Kidney (tissue), 14 donors: ENCODE data around the gene LRRC75A. TPM values are rescaled to one million over a fixed set of nuclear protein-coding genes. Genes with fewer than 3 reads are reported as not detected.

Experiments used
- DNase-seq, 5 donors: peaks; one replicate each; pipeline ENCODE4 v3.0.0-alpha.2; 2013 to 2020
- FAIRE-seq: peaks from 2 replicates; lab custom pipeline; 2012; peaks lifted over from hg19 to GRCh38; lab: Jason Lieb, UNC
- H3K27ac ChIP-seq, 2 donors: one replicate each; pipeline ENCODE4 v1.7.0; 2013; ENCODE audit warnings: low read depth in 2 of 2, low read length in 2 of 2, inconsistent platforms in 1 of 2
- H3K27me3 ChIP-seq: one replicate; pipeline ENCODE4 v1.7.1; 2013; ENCODE audit warnings: low read length, inconsistent platforms; ENCODE audit not compliant: control insufficient read depth, insufficient read depth
- H3K36me3 ChIP-seq, 3 donors: one replicate each; pipeline versions ENCODE4 v1.7.0 to v1.7.1; 2013; ENCODE audit warnings: low read length in 3 of 3, control low read depth in 1 of 3, inconsistent platforms in 1 of 3; ENCODE audit not compliant: insufficient read depth in 3 of 3, control insufficient read depth in 2 of 3
- H3K4me1 ChIP-seq, 3 donors: one replicate each; pipeline versions ENCODE4 v1.7.0 to v1.7.1; 2013; ENCODE audit warnings: low read length in 3 of 3, inconsistent platforms in 1 of 3, low read depth in 1 of 3; ENCODE audit not compliant: control insufficient read depth in 2 of 3, insufficient read depth in 2 of 3
- H3K4me3 ChIP-seq, 3 donors: one replicate each; pipeline versions ENCODE4 v1.7.0 to v1.8.1; 2013; ENCODE audit warnings: low read length in 3 of 3, control low read depth in 1 of 3, inconsistent platforms in 1 of 3
- H3K9ac ChIP-seq, 3 donors: one replicate each; pipeline versions ENCODE4 v1.7.0 to v1.7.1; 2013; ENCODE audit warnings: low read length in 3 of 3, control low read depth in 1 of 3, inconsistent platforms in 1 of 3
- H3K9me3 ChIP-seq, 3 donors: one replicate each; pipeline versions ENCODE4 v1.7.0 to v1.7.1; 2013; ENCODE audit warnings: low read length in 3 of 3, control low read depth in 1 of 3, inconsistent platforms in 1 of 3; ENCODE audit not compliant: control insufficient read depth in 2 of 3, insufficient read depth in 1 of 3
- intact Hi-C: fragments of 100-400 bp; cut with DNase I; formaldehyde crosslinking; loops from one replicate; pipeline ENCODE4 v1.11.1; 2022
- polyA plus RNA-seq: library from polyadenylated mRNA; stranded (reverse); fragments of 350-450 nt; fragmentation: Illumina TruSeq; extraction: RNeasy Lipid Tissue Mini Kit (QIAGEN cat#74804); gene quantifications from one replicate; pipeline ENCODE4 v1.2.3, GENCODE V29; 2014; ENCODE audit warnings: low read depth, low replicate concordance; ENCODE audit not compliant: insufficient read depth
- total RNA-seq: library from RNA; stranded (reverse); fragmentation: NEBNext Ultra II Directional; extraction: Animal tissue kit (Norgen Biotek cat#: 25700); gene quantifications from one replicate; pipeline ENCODE4 v1.2.1, GENCODE V29; 2021
- TF ChIP-seq, protein P1 (sequence below): IDR thresholded peaks from 3 replicates; pipeline ENCODE4 v1.5.1; 2012; ENCODE audit warnings: mild to moderate bottlenecking, moderate library complexity, borderline replicate concordance; ENCODE audit not compliant: insufficient read depth; ENCODE audit errors: extremely low read depth
- donor health status: control.
- donor health status: control.
- donor health status: control.
- donor health status: control.
- donor health status: control.
- donor health status: DM: yes; HTN: yes; CAD: no.
- donor health status: Normal renal cell carcinoma (clear cell type).

Gene LRRC75A
- total and polyA plus RNA-seq, 2 donors from 2014 or later: 2.5 to 2.6 TPM

DNA sequence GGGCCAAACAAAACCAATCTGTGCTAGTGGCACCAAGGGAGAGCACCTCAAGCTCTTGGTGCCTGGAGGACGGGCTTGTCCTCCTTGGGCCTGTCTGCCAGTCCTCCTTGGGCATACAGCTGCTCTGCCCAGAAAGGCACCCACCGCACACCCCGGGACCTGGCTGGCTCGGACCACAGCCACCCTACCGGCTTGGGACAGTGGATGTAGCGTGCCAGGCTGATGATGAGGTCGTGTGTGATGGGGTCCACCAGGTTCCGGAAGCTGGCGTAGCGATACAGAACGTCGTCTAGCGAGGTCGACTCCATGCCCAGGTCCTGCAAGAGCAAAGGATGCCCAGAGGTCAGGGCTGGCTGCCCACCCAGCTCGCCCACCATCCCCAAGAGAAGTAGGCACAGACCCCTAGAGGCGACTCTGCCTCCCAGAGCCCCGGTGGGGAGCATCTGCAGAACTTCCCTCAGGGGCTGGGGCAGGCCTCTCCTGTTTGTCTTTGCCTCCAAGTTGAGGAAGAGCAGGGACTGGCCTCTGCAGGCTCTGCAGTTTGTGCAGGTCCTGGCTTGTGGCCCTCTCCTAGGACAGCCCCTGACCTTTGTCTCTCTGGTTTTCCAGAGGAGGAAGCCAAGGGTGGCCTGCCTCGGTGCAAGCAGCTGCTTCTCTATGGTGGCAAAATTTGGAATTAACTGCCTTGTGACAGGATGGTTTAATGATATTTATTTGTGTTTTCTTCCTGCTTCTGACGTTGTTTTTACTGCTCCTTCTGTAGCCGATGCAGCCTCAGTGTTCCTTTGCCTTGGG lies 29.7 kb downstream of the LRRC75A start:
- FAIRE-seq: no peak
- H3K9ac ChIP-seq: no peak overlapping the region
- H3K4me1 ChIP-seq: peaks cover 0 to 11% (median 0%) of the 10 kb centered on the region in 3 donors
- H3K36me3 ChIP-seq: no peaks in the 10 kb centered on the region
- H3K9me3 ChIP-seq: no peaks in the 10 kb centered on the region
- TF ChIP-seq, protein P1, sequence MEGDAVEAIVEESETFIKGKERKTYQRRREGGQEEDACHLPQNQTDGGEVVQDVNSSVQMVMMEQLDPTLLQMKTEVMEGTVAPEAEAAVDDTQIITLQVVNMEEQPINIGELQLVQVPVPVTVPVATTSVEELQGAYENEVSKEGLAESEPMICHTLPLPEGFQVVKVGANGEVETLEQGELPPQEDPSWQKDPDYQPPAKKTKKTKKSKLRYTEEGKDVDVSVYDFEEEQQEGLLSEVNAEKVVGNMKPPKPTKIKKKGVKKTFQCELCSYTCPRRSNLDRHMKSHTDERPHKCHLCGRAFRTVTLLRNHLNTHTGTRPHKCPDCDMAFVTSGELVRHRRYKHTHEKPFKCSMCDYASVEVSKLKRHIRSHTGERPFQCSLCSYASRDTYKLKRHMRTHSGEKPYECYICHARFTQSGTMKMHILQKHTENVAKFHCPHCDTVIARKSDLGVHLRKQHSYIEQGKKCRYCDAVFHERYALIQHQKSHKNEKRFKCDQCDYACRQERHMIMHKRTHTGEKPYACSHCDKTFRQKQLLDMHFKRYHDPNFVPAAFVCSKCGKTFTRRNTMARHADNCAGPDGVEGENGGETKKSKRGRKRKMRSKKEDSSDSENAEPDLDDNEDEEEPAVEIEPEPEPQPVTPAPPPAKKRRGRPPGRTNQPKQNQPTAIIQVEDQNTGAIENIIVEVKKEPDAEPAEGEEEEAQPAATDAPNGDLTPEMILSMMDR: no peak
- DNase-seq: no peak
- H3K27ac ChIP-seq: no peak overlapping the region
- intact Hi-C loops: no loop called here
- no peaks in the 10 kb centered on the region for H3K27me3 ChIP-seq
- H3K4me3 ChIP-seq: no peak overlapping the region

DNA sequence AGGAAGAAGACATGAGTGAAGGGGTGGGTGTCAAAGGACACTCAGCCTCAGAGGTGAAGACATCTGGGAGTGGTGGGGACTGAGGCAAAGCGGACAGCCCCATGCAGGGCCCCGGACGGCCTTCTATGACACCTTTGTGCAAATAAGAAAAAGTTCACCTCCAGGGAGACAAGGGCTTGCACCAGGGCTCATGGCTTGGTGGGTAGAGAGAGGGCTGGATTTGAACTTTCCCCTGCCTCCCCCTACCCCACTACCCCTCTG lies 30.5 kb downstream of the LRRC75A start:
- intact Hi-C loops: no loop called here
- TF ChIP-seq, protein P1: no peak
- Histone ChIP-seq H3K4me1 (peaks cover 0 to 11% (median 0%) of the 10 kb centered on the region in 3 donors), H3K9me3 (no peaks in the 10 kb centered on the region), H3K9ac (no peak overlapping the region), H3K27me3 (no peaks in the 10 kb centered on the region), H3K27ac (no peak overlapping the region), H3K36me3 (no peaks in the 10 kb centered on the region), H3K4me3 (no peak overlapping the region)
- no peak for DNase-seq
- FAIRE-seq: no peak

DNA sequence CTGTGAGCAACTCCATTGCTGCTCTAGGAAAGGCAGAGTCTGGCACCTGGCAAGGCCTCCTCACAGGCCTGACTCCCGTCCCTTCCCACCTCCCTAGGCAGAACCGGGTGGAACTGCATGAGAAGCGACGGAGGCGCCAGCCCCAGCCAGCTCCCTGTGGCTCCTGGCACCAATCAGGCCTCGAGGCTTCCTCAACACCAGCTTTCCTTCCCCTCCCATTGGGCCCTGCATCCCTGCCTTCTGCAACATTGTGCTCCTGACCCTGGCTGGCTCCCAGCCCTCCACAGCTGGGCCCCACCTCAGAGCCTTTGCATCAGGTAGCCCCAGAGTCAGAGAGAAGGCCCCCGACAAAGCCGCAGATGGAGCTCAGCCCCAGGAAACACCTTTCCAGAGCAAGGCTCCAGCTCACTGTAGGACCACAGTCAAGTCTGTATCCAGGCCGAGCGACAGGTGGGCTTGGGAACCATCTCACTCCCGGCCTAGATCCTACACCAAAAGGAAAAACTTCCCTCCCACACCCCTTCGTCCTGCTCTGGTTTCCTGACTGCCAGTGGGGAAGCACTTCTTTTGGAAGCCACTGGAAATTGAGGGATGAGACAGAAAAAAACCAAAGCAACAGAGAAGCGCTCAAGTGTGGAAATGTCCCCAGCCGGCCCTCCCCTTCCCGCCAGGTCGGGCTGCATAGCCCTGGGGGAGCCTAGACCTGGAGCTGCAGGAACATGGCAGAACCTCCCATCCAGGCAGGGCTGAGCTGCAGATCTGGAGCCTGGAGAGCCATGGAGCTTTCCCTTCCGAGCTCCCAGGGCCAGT lies 31.0 kb downstream of the LRRC75A start:
- no peak overlapping the region for H3K9ac ChIP-seq
- no peak for FAIRE-seq

More for the DNA sequence above, 31.0 kb downstream of the LRRC75A start:
- H3K27ac ChIP-seq: no peak overlapping the region
- H3K27me3 ChIP-seq: no peaks in the 10 kb centered on the region
- no peak for DNase-seq
- intact Hi-C loops: no loop called here
- H3K36me3 ChIP-seq: no peaks in the 10 kb centered on the region
- H3K4me1 ChIP-seq: peaks cover 0 to 11% (median 0%) of the 10 kb centered on the region in 3 donors
- H3K4me3 ChIP-seq: no peak overlapping the region
- TF ChIP-seq, protein P1: no peak
- no peaks in the 10 kb centered on the region for H3K9me3 ChIP-seq
